GM23338 (cell line): ENCODE results near the gene RPTOR. TPM values are rescaled to one million over a fixed set of nuclear protein-coding genes. Genes with fewer than 3 reads are reported as not detected.
A peak's percentile ranks its signal among the peaks of the same experiment; 100 is the strongest.

Experiments used
- ATAC-seq: fragments of 200-7000 bp; cut with Tn5 transposase; 3 replicates; pipeline ENCODE4 v1.9.1; 2020
- DNase-seq: peaks from one replicate; pipeline ENCODE4 v3.0.0-alpha.2; 2015; ENCODE audit warnings: low spot score
- H2AFZ ChIP-seq: fragments of 200-600 bp; sonication (generic); 2 replicates; pipeline ENCODE4 v1.8.0; 2016; ENCODE audit warnings: antibody characterized with exemption, mild to moderate bottlenecking, moderate library complexity
- H3F3A ChIP-seq: fragments of 200-600 bp; sonication (generic); replicated peaks from 2 replicates; pipeline ENCODE4 v1.8.0; 2017; ENCODE audit warnings: antibody characterized with exemption, mixed run types, low read depth
- H3K27ac ChIP-seq: fragments of 200-600 bp; sonication (generic); 2 replicates; pipeline ENCODE4 v1.6.1; 2016; ENCODE audit warnings: low read depth
- H3K27me3 ChIP-seq: fragments of 200-600 bp; sonication (generic); 2 replicates; pipeline ENCODE4 v1.8.0; 2016; ENCODE audit warnings: mild to moderate bottlenecking, mixed run types, moderate library complexity; ENCODE audit not compliant: insufficient read depth
- H3K36me3 ChIP-seq: fragments of 200-600 bp; sonication (generic); 2 replicates; pipeline ENCODE4 v1.8.0; 2016; ENCODE audit warnings: mild to moderate bottlenecking; ENCODE audit not compliant: insufficient read depth
- H3K4me1 ChIP-seq: fragments of 200-600 bp; sonication (generic); 2 replicates; pipeline ENCODE4 v1.8.0; 2016; ENCODE audit warnings: mild to moderate bottlenecking, moderate library complexity; ENCODE audit not compliant: insufficient read depth
- H3K4me2 ChIP-seq: fragments of 200-600 bp; sonication (generic); 2 replicates; pipeline ENCODE4 v1.7.1; 2017; ENCODE audit warnings: mixed run types
- H3K4me3 ChIP-seq: fragments of 200-600 bp; sonication (generic); 2 replicates; pipeline ENCODE4 v1.6.1; 2016; ENCODE audit warnings: mixed run types
- H3K79me2 ChIP-seq: fragments of 200-600 bp; sonication (generic); replicated peaks from 2 replicates; pipeline ENCODE4 v1.8.0; 2017; ENCODE audit warnings: mild to moderate bottlenecking; ENCODE audit not compliant: insufficient read depth
- H3K9me2 ChIP-seq: fragments of 200-600 bp; sonication (generic); 2 replicates; pipeline ENCODE4 v1.8.0; 2017; ENCODE audit not compliant: insufficient read depth
- H4K20me1 ChIP-seq: fragments of 200-600 bp; sonication (generic); replicated peaks from 2 replicates; pipeline ENCODE4 v1.8.0; 2017; ENCODE audit warnings: mild to moderate bottlenecking; ENCODE audit not compliant: insufficient read depth
- H3K27ac Mint-ChIP-seq: 2 replicates; pipeline ENCODE4 v1.8.0; 2020; ENCODE audit warnings: inconsistent platforms, mild to moderate bottlenecking, moderate library complexity, mixed read lengths
- H3K27me3 Mint-ChIP-seq: 3 replicates; pipeline ENCODE4 v1.8.0; 2022; ENCODE audit warnings: low read depth, mild to moderate bottlenecking, moderate library complexity, mixed read lengths, inconsistent platforms; ENCODE audit not compliant: insufficient read depth, poor library complexity
- H3K36me3 Mint-ChIP-seq: 3 replicates; pipeline ENCODE4 v1.8.0; 2021; ENCODE audit warnings: low read depth, mild to moderate bottlenecking, inconsistent platforms, moderate library complexity, mixed read lengths
- H3K4me1 Mint-ChIP-seq: 3 replicates; pipeline ENCODE4 v1.8.0; 2020; ENCODE audit warnings: mild to moderate bottlenecking, inconsistent platforms, mixed read lengths
- H3K4me3 Mint-ChIP-seq: 3 replicates; pipeline ENCODE4 v1.8.0; 2021; ENCODE audit warnings: moderate library complexity, mild to moderate bottlenecking, inconsistent platforms, mixed read lengths
- H3K9me3 Mint-ChIP-seq: 3 replicates; pipeline ENCODE4 v1.8.0; 2020; ENCODE audit warnings: moderate library complexity, mild to moderate bottlenecking, inconsistent platforms, mixed read lengths
- EZH2 ChIP-seq: fragments of 200-600 bp; sonication (generic); IDR thresholded peaks from one replicate; pipeline ENCODE4 v1.8.0; 2017; ENCODE audit warnings: antibody characterized with exemption, mild to moderate bottlenecking, low read depth; ENCODE audit not compliant: unreplicated experiment
- NANOG ChIP-seq: IDR thresholded peaks from 2 replicates; pipeline ENCODE4 v1.6.1; 2016; ENCODE audit warnings: antibody characterized with exemption, borderline replicate concordance
- STAT1 ChIP-seq: IDR thresholded peaks from one replicate; pipeline ENCODE4 v1.6.1; 2016; ENCODE audit warnings: antibody characterized with exemption; ENCODE audit not compliant: unreplicated experiment
- polyA plus RNA-seq: library from polyadenylated mRNA; unstranded; fragments of >200 nt; fragmentation: Nextera tagmentation; extraction: Ambion mirVana; gene quantifications from 2 replicates; pipeline ENCODE4 v1.2.1, GENCODE V29; 2016
- total RNA-seq: library from RNA; depleted of rRNA; stranded (reverse); fragments of >200 nt; shearing (Covaris generic); gene quantifications from 2 replicates; pipeline ENCODE4 v1.2.3, GENCODE V29; 2014
- TF ChIP-seq, protein P1 (sequence below): IDR thresholded peaks from 2 replicates; pipeline ENCODE4 v1.6.1; 2016; ENCODE audit warnings: antibody characterized with exemption
- TF ChIP-seq, protein P2 (sequence below): fragments of 250-450 bp; sonication (Bioruptor Pico); IDR thresholded peaks from 2 replicates; pipeline ENCODE4 v1.5.0; 2020; ENCODE audit warnings: mild to moderate bottlenecking, moderate library complexity

Gene RPTOR
- total and polyA plus RNA-seq, 2 experiments from 2014 or later: 9.5 to 38.0 TPM

DNA sequence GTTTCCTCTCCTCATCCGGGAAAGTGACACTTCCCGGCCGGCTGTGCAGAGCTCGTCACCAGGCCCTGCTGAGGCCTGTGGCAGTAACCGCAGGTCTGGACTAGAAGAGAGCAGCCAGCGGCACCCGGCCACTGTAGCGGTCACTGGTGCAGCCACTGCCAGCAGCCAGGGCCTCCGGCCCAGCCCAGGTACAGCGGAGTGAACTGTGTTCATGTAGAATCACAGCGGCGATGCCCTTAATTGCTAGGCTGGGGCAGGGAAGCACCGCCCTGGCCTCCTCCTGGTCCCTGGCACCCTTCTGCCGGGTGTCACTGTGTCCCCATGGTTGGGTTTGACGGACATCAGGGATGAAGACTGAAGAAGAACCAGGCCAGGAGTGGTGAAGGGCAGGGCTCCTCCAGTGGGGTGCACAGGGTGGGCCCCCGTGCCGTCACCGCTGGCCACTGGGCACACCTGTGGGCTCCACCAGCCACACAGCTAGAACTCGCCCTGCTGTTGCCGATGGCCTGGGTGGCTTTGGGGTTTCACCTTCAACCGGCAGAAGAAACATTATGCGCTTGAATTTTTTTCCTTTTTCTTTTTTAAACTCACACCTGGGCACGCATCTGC lies 281.8 kb downstream of the RPTOR start:
- Mint-ChIP-seq H3K36me3 (peaks cover 16% of the 10 kb centered on the region), H3K4me3 (no peak overlapping the region), H3K27me3 (peaks cover 10% of the 10 kb centered on the region), H3K4me1 (peaks cover 35% of the 10 kb centered on the region), H3K27ac (no peak overlapping the region), H3K9me3 (no peaks in the 10 kb centered on the region)
- Histone ChIP-seq H3F3A (0 out of 2 replicates have a peak, but pooled peaks cover 9% of the 10 kb centered on the region), H3K4me2 (no peak overlapping the region), H3K36me3 (no peaks in the 10 kb centered on the region), H3K4me3 (no peak overlapping the region), H4K20me1 (no peaks in the 10 kb centered on the region), H3K27ac (0 out of 2 replicates have a peak overlapping the region, but pooled peaks have one; percentile 63), H2AFZ (no peak overlapping the region), H3K27me3 (no peaks in the 10 kb centered on the region), H3K4me1 (peaks cover 8% of the 10 kb centered on the region; the same call in 1 of the 2 replicates), H3K9me2 (no peaks in the 10 kb centered on the region), H3K79me2 (no peaks in the 10 kb centered on the region)
- TF ChIP-seq EZH2 (no peak), STAT1 (no peak), NANOG (no peak)
- TF ChIP-seq, protein P1, sequence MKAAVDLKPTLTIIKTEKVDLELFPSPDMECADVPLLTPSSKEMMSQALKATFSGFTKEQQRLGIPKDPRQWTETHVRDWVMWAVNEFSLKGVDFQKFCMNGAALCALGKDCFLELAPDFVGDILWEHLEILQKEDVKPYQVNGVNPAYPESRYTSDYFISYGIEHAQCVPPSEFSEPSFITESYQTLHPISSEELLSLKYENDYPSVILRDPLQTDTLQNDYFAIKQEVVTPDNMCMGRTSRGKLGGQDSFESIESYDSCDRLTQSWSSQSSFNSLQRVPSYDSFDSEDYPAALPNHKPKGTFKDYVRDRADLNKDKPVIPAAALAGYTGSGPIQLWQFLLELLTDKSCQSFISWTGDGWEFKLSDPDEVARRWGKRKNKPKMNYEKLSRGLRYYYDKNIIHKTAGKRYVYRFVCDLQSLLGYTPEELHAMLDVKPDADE: no peak
- TF ChIP-seq, protein P2, sequence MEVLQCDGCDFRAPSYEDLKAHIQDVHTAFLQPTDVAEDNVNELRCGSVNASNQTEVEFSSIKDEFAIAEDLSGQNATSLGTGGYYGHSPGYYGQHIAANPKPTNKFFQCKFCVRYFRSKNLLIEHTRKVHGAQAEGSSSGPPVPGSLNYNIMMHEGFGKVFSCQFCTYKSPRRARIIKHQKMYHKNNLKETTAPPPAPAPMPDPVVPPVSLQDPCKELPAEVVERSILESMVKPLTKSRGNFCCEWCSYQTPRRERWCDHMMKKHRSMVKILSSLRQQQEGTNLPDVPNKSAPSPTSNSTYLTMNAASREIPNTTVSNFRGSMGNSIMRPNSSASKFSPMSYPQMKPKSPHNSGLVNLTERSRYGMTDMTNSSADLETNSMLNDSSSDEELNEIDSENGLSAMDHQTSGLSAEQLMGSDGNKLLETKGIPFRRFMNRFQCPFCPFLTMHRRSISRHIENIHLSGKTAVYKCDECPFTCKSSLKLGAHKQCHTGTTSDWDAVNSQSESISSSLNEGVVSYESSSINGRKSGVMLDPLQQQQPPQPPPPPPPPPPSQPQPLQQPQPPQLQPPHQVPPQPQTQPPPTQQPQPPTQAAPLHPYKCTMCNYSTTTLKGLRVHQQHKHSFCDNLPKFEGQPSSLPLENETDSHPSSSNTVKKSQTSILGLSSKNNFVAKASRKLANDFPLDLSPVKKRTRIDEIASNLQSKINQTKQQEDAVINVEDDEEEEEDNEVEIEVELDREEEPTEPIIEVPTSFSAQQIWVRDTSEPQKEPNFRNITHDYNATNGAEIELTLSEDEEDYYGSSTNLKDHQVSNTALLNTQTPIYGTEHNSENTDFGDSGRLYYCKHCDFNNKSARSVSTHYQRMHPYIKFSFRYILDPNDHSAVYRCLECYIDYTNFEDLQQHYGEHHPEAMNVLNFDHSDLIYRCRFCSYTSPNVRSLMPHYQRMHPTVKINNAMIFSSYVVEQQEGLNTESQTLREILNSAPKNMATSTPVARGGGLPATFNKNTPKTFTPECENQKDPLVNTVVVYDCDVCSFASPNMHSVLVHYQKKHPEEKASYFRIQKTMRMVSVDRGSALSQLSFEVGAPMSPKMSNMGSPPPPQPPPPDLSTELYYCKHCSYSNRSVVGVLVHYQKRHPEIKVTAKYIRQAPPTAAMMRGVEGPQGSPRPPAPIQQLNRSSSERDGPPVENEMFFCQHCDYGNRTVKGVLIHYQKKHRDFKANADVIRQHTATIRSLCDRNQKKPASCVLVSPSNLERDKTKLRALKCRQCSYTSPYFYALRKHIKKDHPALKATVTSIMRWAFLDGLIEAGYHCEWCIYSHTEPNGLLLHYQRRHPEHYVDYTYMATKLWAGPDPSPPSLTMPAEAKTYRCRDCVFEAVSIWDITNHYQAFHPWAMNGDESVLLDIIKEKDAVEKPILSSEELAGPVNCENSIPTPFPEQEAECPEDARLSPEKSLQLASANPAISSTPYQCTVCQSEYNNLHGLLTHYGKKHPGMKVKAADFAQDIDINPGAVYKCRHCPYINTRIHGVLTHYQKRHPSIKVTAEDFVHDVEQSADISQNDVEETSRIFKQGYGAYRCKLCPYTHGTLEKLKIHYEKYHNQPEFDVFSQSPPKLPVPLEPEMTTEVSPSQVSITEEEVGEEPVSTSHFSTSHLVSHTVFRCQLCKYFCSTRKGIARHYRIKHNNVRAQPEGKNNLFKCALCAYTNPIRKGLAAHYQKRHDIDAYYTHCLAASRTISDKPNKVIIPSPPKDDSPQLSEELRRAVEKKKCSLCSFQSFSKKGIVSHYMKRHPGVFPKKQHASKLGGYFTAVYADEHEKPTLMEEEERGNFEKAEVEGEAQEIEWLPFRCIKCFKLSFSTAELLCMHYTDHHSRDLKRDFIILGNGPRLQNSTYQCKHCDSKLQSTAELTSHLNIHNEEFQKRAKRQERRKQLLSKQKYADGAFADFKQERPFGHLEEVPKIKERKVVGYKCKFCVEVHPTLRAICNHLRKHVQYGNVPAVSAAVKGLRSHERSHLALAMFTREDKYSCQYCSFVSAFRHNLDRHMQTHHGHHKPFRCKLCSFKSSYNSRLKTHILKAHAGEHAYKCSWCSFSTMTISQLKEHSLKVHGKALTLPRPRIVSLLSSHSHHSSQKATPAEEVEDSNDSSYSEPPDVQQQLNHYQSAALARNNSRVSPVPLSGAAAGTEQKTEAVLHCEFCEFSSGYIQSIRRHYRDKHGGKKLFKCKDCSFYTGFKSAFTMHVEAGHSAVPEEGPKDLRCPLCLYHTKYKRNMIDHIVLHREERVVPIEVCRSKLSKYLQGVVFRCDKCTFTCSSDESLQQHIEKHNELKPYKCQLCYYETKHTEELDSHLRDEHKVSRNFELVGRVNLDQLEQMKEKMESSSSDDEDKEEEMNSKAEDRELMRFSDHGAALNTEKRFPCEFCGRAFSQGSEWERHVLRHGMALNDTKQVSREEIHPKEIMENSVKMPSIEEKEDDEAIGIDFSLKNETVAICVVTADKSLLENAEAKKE (CRISPR knock-in tag): no peak
- DNase-seq: no peak
- no peak for ATAC-seq
